GM12878 (cell line): ENCODE data around the gene ELOVL4. TPM values are rescaled to one million over a fixed set of nuclear protein-coding genes. Genes with fewer than 3 reads are reported as not detected.

Experiments
- ATAC-seq: fragments of 200-7000 bp; cut with Tn5 transposase; 3 replicates; pipeline ENCODE4 v1.9.1; 2020; ENCODE audit warnings: mild to moderate bottlenecking, moderate library complexity
- BruUV-seq: library from RNA; stranded (reverse); fragments of 400-500 nt; replicated peaks from 2 replicates; lab custom pipeline; 2021; lab: Mats Ljungman, UMichigan
- CTCF ChIA-PET: fragments of 300-600 bp; sonication (Branson Sonifier 250); formaldehyde crosslinking; extraction: SDS; loops from one replicate; lab custom pipeline; 2021; ENCODE audit warnings: inconsistent platforms; lab: Yijun Ruan, JAX
- POLR2A ChIA-PET: fragments of 350-600 bp; formaldehyde crosslinking; extraction: SDS; loops from one replicate; lab custom pipeline; 2021; ENCODE audit warnings: inconsistent platforms; lab: Charles Lee
- RAD21 ChIA-PET: fragments of 300-600 bp; sonication (Branson Sonifier 250); formaldehyde crosslinking; loops from one replicate; lab custom pipeline; 2023; ENCODE audit warnings: antibody characterized with exemption; ENCODE audit not compliant: unreplicated experiment; lab: Charles Lee
- SMC1A ChIA-PET: fragments of 300-600 bp; sonication (Branson Sonifier 250); formaldehyde crosslinking; loops from one replicate; lab custom pipeline; 2023; ENCODE audit not compliant: unreplicated experiment, uncharacterized antibody; lab: Charles Lee
- DNase-seq: peaks from one replicate; pipeline ENCODE4 v3.0.0-alpha.2; 2011; ENCODE audit warnings: low read depth, low spot score
- FAIRE-seq: peaks from 3 replicates; lab custom pipeline; 2011; peaks lifted over from hg19 to GRCh38; lab: Jason Lieb, UNC
- H2AFZ ChIP-seq: 2 replicates; pipeline ENCODE4 v1.6.0; 2011; ENCODE audit warnings: low read depth, low read length, control low read depth; ENCODE audit not compliant: control insufficient read depth
- H3K27ac ChIP-seq: 2 replicates; pipeline ENCODE4 v1.5.1; 2011; ENCODE audit warnings: control low read depth; ENCODE audit not compliant: control insufficient read depth, insufficient read depth
- H3K27me3 ChIP-seq, 2 experiments: replicated peaks in 1 of 2; 2 replicates each; pipeline versions ENCODE4 v1.6.0 to v1.6.1; 2011; ENCODE audit warnings: low read length in 1 of 2; ENCODE audit not compliant: control insufficient read depth in 2 of 2, insufficient read depth in 2 of 2
- H3K36me3 ChIP-seq, 2 experiments: 2 replicates each; pipeline ENCODE4 v1.5.1; 2011; ENCODE audit warnings: low read length in 1 of 2; ENCODE audit not compliant: control insufficient read depth in 2 of 2, insufficient read depth in 2 of 2
- H3K4me1 ChIP-seq: 2 replicates; pipeline ENCODE4 v1.6.1; 2011; ENCODE audit warnings: mild to moderate bottlenecking, low read length, moderate library complexity, mixed read lengths; ENCODE audit not compliant: control insufficient read depth, insufficient read depth
- H3K4me2 ChIP-seq: 2 replicates; pipeline ENCODE4 v1.6.0; 2011; ENCODE audit warnings: control low read depth; ENCODE audit not compliant: control insufficient read depth, insufficient read depth
- H3K4me3 ChIP-seq: fragments of 200-600 bp; sonication (generic); 2 replicates; pipeline ENCODE4 v1.5.1; 2016
- H3K79me2 ChIP-seq: 2 replicates; pipeline ENCODE4 v1.6.0; 2011; ENCODE audit warnings: low read length; ENCODE audit not compliant: control insufficient read depth, insufficient read depth
- H3K9ac ChIP-seq: 2 replicates; pipeline ENCODE4 v1.8.0; 2011; ENCODE audit warnings: low read length, control low read depth, mixed read lengths; ENCODE audit not compliant: control insufficient read depth, insufficient read depth
- H3K9me3 ChIP-seq: replicated peaks from 3 replicates; pipeline ENCODE4 v1.5.1; 2011; ENCODE audit warnings: mild to moderate bottlenecking, low read length; ENCODE audit not compliant: control insufficient read depth, insufficient read depth
- H4K20me1 ChIP-seq: 2 replicates; pipeline ENCODE4 v1.6.0; 2011; ENCODE audit not compliant: control insufficient read depth, insufficient read depth
- ASH2L ChIP-seq: fragments of 300-600, 200-600 bp; sonication (generic); IDR thresholded peaks from 2 replicates; pipeline ENCODE4 v1.6.1; 2017; ENCODE audit warnings: low read depth, mild to moderate bottlenecking, borderline replicate concordance
- BMI1 ChIP-seq: fragments of 450-650 bp; IDR thresholded peaks from 2 replicates; pipeline ENCODE4 v1.6.1; 2016; ENCODE audit warnings: mild to moderate bottlenecking, moderate library complexity, borderline replicate concordance
- CBFB ChIP-seq: IDR thresholded peaks from 2 replicates; pipeline ENCODE4 v1.6.1; 2016; ENCODE audit warnings: antibody characterized with exemption, low read depth
- GABPA ChIP-seq: IDR thresholded peaks from 2 replicates; pipeline ENCODE4 v1.6.1; 2014; ENCODE audit warnings: antibody characterized with exemption, low read depth, mild to moderate bottlenecking, inconsistent platforms
- KDM1A ChIP-seq: fragments of 200-600 bp; sonication (generic); IDR thresholded peaks from 2 replicates; pipeline ENCODE4 v1.6.1; 2016; ENCODE audit warnings: borderline replicate concordance
- MXI1 ChIP-seq: fragments of 150-350 bp; IDR thresholded peaks from 2 replicates; pipeline ENCODE4 v1.6.1; 2011; ENCODE audit warnings: low read depth, mild to moderate bottlenecking, inconsistent platforms, low read length, improper control_type of control experiment
- MYC ChIP-seq: IDR thresholded peaks from 2 replicates; pipeline ENCODE4 v1.6.1; 2011; ENCODE audit warnings: mild to moderate bottlenecking, low read length, moderate library complexity, inconsistent platforms; ENCODE audit not compliant: insufficient read depth, insufficient replicate concordance, insufficient read length, severe bottlenecking
- NFYB ChIP-seq: IDR thresholded peaks from 2 replicates; pipeline ENCODE4 v1.6.1; 2011; ENCODE audit warnings: low read depth, mild to moderate bottlenecking, low read length, improper control_type of control experiment, moderate library complexity; ENCODE audit not compliant: insufficient read depth
- RBBP5 ChIP-seq: fragments of 200-600 bp; sonication (generic); conservative IDR thresholded peaks from 2 replicates; pipeline ENCODE4 v1.6.1; 2016
- SMAD1 ChIP-seq: fragments of 450-650 bp; IDR thresholded peaks from 2 replicates; pipeline ENCODE4 v1.6.1; 2018; ENCODE audit warnings: mild to moderate bottlenecking, low read depth; ENCODE audit not compliant: partially characterized antibody
- SMC3 ChIP-seq: IDR thresholded peaks from 2 replicates; pipeline ENCODE4 v1.6.1; 2011; ENCODE audit warnings: low read length, improper control_type of control experiment, borderline replicate concordance
- TBL1XR1 ChIP-seq: IDR thresholded peaks from 2 replicates; pipeline ENCODE4 v1.6.1; 2012; ENCODE audit warnings: low read depth, low read length, improper control_type of control experiment
- TCF12 ChIP-seq: IDR thresholded peaks from 2 replicates; pipeline ENCODE4 v1.6.1; 2011; ENCODE audit warnings: low read depth, mild to moderate bottlenecking, low read length
- YBX1 ChIP-seq: fragments of 450-650 bp; IDR thresholded peaks from 2 replicates; pipeline ENCODE4 v1.6.1; 2016; ENCODE audit warnings: antibody characterized with exemption
- WGBS: methylation state at CpG from one replicate; pipeline ENCODE4 v1.1.6; 2016; ENCODE audit warnings: low lambda C conversion rate; ENCODE audit not compliant: insufficient replicate concordance, insufficient coverage; ENCODE audit errors: missing lambda C conversion rate; 5-methylcytosine and 5-hydroxymethylcytosine counted together
- in situ Hi-C: fragments of 300-500 bp; cut with MboI; formaldehyde crosslinking; loops from 9 replicates; pipeline ENCODE4 v1.14.3; 2018; ENCODE audit warnings: mixed read lengths
- intact Hi-C: fragments of 100-400 bp; cut with micrococcal nuclease; formaldehyde crosslinking; loops from one replicate; pipeline ENCODE4 v1.14.2; 2022; ENCODE audit not compliant: unreplicated experiment
- polyA plus RNA-seq, 11 experiments: library from polyadenylated mRNA; depleted of rRNA in 4 of 11; unstranded in 6 of 11; stranded (reverse) in 5 of 11; fragments of >200 nt; fragmentation: Nextera tagmentation in 4 of 11; fragmentation: Illumina TruSeq in 1 of 11; extraction: Ambion mirVana in 4 of 11; extraction: Trizol in 1 of 11; gene quantifications; 1 replicate in 1 of 11; 2 replicates in 10 of 11; pipeline versions ENCODE4 v1.2.1 to v1.2.3, GENCODE V29; 2011 to 2016; ENCODE audit warnings: inconsistent platforms in 2 of 11, missing spikeins in 2 of 11, low read depth in 1 of 11
- total RNA-seq, 4 experiments: library from RNA; depleted of rRNA in 3 of 4; stranded (reverse); fragments of >200 nt in 3 of 4; fragmentation: Illumina TruSeq in 1 of 4; extraction: Trizol in 1 of 4; gene quantifications; 2 replicates each; pipeline versions ENCODE4 v1.2.1 to v1.2.3, GENCODE V29; 2013 to 2021
- TF ChIP-seq, protein P1 (sequence below): IDR thresholded peaks from 2 replicates; pipeline ENCODE4 v1.6.1; 2011; ENCODE audit warnings: low read depth, low read length, improper control_type of control experiment, borderline replicate concordance
- TF ChIP-seq, protein P2 (sequence below): fragments of 450-650 bp; IDR thresholded peaks from 2 replicates; pipeline ENCODE4 v1.6.1; 2016; ENCODE audit warnings: mild to moderate bottlenecking
- TF ChIP-seq, protein P3 (sequence below): fragments of 450-650 bp; formaldehyde crosslinking; IDR thresholded peaks from 2 replicates; pipeline ENCODE4 v1.4.0; 2022; ENCODE audit warnings: mild to moderate bottlenecking, moderate library complexity
- TF ChIP-seq, protein P4 (sequence below): IDR thresholded peaks from 2 replicates; pipeline ENCODE4 v1.6.1; 2011; ENCODE audit warnings: low read depth, mild to moderate bottlenecking, low read length, moderate library complexity, borderline replicate concordance; ENCODE audit errors: extremely low read depth

The ELOVL4 gene
- total and polyA plus RNA-seq, 10 of the 15 experiments (the other 5 are each of a cell fraction or from before 2014, with no cell fraction given): 0.03 to 0.15 (median 0.08) TPM; not detected in 7

DNA sequence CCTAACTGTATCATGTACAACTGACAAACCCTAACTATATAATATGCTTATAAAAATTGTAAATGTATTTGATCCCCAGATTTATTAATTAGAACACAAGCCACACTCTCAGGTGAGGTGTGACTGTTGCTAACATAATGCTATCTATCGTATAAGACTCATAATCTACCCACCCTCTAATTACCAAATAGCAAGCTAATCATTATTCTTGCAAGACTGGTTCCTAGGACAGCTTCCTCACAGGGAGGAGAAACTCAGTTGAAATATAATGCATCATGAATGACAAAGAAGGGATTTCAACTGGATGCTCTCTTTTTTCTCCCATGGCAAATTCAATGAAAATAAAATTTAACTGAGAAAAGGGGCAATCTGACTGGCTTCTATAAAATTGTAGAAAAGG lies 35.4 kb downstream of the ELOVL4 start:
- no peaks in the 10 kb centered on the region for H3K27me3 ChIP-seq
- H3K9me3 ChIP-seq: no peaks in the 10 kb centered on the region
- H3K36me3 ChIP-seq: no peaks in the 10 kb centered on the region
- ChIA-PET CTCF (interaction anchor here (1.0 to 1.5 kb wide), 4 partner anchors 38 to 302 kb away, joined by 3 to 4 read pairs (median 3); no protein-coding TSS in a partner anchor), SMC1A (interaction anchor here (0.7 to 1.8 kb wide), 4 partner anchors 10 to 109 kb away, joined by 3 to 5 read pairs (median 3); no protein-coding TSS in a partner anchor)
- DNase-seq: no peak
- no peak overlapping the region for H3K27ac ChIP-seq
- in situ Hi-C loops: no loop called here
- no peaks in the 10 kb centered on the region for H3K4me1 ChIP-seq
- no peak overlapping the region for H3K9ac ChIP-seq
- H3K4me3 ChIP-seq: no peak overlapping the region
- TF ChIP-seq TBL1XR1 (no peak), TCF12 (no peak), KDM1A (no peak), CBFB (no peak), GABPA (no peak), SMAD1 (no peak), MYC (no peak), BMI1 (no peak), YBX1 (no peak), MXI1 (no peak), ASH2L (no peak), NFYB (no peak), RBBP5 (no peak), SMC3 (no peak)
- TF ChIP-seq, protein P1, sequence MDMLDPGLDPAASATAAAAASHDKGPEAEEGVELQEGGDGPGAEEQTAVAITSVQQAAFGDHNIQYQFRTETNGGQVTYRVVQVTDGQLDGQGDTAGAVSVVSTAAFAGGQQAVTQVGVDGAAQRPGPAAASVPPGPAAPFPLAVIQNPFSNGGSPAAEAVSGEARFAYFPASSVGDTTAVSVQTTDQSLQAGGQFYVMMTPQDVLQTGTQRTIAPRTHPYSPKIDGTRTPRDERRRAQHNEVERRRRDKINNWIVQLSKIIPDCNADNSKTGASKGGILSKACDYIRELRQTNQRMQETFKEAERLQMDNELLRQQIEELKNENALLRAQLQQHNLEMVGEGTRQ: no peak
- TF ChIP-seq, protein P2, sequence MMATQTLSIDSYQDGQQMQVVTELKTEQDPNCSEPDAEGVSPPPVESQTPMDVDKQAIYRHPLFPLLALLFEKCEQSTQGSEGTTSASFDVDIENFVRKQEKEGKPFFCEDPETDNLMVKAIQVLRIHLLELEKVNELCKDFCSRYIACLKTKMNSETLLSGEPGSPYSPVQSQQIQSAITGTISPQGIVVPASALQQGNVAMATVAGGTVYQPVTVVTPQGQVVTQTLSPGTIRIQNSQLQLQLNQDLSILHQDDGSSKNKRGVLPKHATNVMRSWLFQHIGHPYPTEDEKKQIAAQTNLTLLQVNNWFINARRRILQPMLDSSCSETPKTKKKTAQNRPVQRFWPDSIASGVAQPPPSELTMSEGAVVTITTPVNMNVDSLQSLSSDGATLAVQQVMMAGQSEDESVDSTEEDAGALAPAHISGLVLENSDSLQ: no peak
- TF ChIP-seq, protein P3, sequence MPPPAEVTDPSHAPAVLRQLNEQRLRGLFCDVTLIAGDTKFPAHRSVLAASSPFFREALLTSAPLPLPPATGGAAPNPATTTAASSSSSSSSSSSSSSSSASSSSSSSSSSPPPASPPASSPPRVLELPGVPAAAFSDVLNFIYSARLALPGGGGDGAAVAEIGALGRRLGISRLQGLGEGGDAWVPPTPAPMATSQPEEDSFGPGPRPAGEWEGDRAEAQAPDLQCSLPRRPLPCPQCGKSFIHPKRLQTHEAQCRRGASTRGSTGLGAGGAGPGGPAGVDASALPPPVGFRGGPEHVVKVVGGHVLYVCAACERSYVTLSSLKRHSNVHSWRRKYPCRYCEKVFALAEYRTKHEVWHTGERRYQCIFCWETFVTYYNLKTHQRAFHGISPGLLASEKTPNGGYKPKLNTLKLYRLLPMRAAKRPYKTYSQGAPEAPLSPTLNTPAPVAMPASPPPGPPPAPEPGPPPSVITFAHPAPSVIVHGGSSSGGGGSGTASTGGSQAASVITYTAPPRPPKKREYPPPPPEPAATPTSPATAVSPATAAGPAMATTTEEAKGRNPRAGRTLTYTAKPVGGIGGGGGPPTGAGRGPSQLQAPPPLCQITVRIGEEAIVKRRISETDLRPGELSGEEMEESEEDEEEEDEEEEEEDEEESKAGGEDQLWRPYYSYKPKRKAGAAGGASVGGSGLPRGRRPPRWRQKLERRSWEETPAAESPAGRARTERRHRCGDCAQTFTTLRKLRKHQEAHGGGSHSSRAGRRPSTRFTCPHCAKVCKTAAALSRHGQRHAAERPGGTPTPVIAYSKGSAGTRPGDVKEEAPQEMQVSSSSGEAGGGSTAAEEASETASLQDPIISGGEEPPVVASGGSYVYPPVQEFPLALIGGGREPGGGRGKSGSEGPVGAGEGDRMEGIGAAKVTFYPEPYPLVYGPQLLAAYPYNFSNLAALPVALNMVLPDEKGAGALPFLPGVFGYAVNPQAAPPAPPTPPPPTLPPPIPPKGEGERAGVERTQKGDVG (CRISPR knock-in tag): no peak
- TF ChIP-seq, protein P4, sequence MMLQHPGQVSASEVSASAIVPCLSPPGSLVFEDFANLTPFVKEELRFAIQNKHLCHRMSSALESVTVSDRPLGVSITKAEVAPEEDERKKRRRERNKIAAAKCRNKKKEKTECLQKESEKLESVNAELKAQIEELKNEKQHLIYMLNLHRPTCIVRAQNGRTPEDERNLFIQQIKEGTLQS: no peak
- TF ChIP-seq, all 136 proteins: peak for 0
- BruUV-seq: no TSS peak
- ChIA-PET POLR2A (no interaction called here), RAD21 (no interaction called here)
- FAIRE-seq (no peak), ATAC-seq (no peak)
- no peaks in the 10 kb centered on the region for H3K79me2 ChIP-seq
- intact Hi-C loops: no loop called here
- 32% methylated on average over 1 of the region's 1 CpG for WGBS
- H4K20me1 ChIP-seq: no peaks in the 10 kb centered on the region
- no peak overlapping the region for H3K4me2 ChIP-seq
- H2AFZ ChIP-seq: no peak overlapping the region
